HEK293T (cell line): Measurements from ENCODE around the gene KIAA1549.

Experiments used
- ELF4 ChIP-seq: fragments of 450-650 bp; IDR thresholded peaks from 2 replicates; pipeline ENCODE4 v1.6.1; 2017; ENCODE audit warnings: antibody characterized with exemption
- LEF1 ChIP-seq: fragments of 450-650 bp; IDR thresholded peaks from 2 replicates; pipeline ENCODE4 v1.6.1; 2017; ENCODE audit warnings: mild to moderate bottlenecking, borderline replicate concordance
- NFRKB ChIP-seq: fragments of 450-650 bp; IDR thresholded peaks from 2 replicates; pipeline ENCODE4 v1.6.1; 2016; ENCODE audit warnings: mild to moderate bottlenecking, moderate library complexity
- SP1 ChIP-seq: fragments of 450-650 bp; IDR thresholded peaks from 2 replicates; pipeline ENCODE4 v1.6.1; 2017

GRCh38 chr7:138876326-138876725, 104.9 kb downstream of the KIAA1549 start:
- TF ChIP-seq NFRKB: no peak
- TF ChIP-seq SP1: no peak
- TF ChIP-seq ELF4: no peak
- no peak for TF ChIP-seq LEF1
